ENCODE measurements around the gene CFAP53.
A peak's percentile ranks its signal among the peaks of the same experiment; 100 is the strongest.
"Not testable (repeated sequence)": the region's sequence is repeated elsewhere in the genome, so short reads cannot be mapped to it uniquely, and the experiment has no call there.

The CFAP53 gene

GRCh38 chr18:50272568-50272967 lies 6.3 kb upstream of the CFAP53 start:
- no peak for DNase-seq (ENCODE audit: low spot score)

DNA sequence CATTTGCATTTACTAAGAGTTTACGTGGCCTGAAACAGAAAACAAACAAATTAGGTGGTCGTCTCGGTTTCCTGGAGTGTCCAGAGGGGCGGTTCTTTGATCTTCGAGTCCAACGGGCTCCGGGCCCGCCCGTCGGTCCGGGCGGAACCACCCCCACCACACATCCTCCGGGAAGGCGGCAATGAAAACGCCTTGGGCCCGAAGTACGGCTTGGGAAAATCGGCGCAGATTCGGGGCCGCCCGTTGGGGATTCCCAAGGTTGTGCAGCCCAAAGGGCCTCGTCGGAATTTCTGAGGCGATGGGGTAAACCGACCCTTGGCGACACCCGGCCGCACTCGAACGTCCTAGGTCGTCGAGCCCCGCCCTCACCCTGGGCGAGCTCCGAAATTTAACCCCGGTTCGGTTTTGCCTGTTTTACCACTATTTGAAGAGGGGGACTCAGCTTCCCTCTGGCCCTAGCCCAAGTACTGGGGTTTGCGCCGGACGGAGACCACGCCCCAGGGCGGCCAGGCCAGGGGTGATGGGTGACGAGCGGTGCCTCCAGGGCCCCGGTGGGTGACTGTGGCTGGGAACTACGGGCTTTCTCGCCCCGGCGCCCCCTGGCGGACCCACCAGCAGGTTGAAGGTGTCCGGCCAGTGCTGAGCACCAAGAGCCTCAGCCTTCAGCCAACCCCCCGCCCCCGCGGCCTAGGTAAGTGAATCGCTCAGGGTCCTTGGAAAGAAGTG lies 1.9 kb upstream of the CFAP53 start:
- DNase-seq (ENCODE audit: low spot score), result peak; percentile 83

DNA sequence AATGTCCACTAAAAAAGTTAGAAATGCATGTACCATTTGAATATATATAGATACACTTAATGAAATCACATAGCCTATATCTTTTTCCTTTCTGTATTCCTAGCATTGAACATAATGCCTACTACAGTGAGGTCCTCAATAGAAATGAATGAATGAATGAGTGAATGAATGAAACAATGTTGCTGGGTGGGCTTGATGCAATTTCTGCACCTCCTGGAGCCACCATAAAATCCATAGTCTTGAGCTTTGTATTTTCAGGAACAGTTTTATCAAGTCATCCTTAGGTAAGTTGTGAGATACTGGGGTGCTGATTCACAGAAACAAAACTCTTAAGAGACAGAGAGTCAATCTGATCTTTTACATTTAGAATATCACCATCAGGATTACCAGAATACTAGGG lies 3.3 kb downstream of the CFAP53 start:
- no peak for DNase-seq (ENCODE audit: low spot score)

DNA sequence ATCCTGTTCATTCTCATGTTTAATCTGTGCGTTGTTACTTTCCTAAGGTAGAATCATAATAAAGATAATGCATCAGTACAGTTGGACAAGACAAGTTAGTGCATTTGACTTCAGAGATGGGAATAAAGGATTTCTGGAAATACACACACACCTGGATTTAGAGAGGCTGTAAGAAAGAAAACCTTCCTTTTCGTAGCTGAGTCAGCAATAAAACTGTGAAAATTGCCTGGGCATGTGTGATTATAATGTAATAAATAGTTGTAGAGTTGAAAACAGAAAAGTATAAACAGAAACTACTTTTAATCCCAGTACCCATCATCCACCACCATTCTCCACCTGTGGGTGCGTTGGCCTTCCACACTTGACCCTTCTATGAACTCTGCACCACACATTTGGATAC lies 15.4 kb downstream of the CFAP53 start:
- DNase-seq (ENCODE audit: low spot score), result no peak

DNA sequence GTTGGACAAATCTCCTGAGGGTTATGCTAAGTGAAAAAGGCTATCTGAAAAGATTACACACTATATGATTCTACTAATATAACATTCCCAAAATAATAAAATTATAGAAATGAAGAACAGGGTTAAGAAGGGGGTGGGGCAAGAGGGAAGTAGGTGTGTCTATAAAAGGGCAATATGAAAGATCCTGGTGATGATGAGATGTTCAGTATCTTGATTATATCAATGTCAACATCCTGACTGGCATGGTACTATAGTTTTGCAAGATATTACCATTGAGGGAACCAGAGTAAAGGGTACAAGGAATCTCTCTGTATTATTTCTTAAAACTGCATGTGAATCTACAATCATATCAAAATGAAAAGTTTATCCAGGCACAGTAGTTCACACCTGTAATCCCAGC lies 16.7 kb downstream of the CFAP53 start:
- no peak for DNase-seq (ENCODE audit: low spot score)

GRCh38 chr18:50247561-50247960 lies 18.7 kb downstream of the CFAP53 start:
- no peak for DNase-seq (ENCODE audit: low spot score)

DNA sequence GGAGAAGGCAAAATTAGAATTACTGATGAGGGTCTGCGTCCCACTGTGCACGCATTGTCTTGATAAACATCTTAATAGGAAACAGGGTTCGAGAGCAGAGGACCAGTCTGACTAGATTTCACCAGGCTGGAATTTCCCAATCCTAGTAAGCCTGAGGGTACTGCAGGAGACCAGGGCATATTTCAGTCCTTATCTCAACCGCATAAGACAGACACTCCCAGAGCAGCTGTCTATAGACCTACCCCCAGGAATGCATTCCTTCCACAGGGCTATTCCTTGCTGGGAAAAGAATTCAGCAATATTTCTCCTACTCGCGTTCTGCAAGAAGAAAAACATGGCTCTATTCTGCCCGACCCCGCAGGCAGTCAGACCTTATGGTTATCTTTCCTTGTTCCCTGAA lies 24.5 kb downstream of the CFAP53 start:
- DNase-seq (ENCODE audit: low spot score), result not testable (repeated sequence)

- peak; percentile 54 for DNase-seq (ENCODE audit: low spot score)
Observed at GRCh38 chr18:50240080-50240563, 26.2 kb downstream of the CFAP53 start.

DNA sequence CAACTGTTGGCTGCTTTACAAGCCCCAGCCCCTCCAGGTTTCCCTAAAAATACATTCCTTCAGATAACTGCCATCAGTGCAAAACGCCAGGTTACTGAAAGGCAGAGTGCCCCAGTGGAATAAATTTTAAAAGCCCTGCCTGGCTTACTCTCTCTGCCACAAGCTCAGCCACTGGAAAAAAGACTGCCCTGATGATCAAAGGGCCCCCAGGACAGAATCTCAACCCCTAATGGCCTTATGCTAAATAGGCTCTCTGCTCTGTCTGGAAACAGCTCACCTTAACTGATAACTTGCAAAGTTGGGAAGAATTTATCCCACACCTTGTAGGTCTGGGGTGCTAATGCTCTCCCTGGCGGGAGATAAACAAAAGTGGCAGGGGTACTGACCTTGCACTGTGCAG lies 33.9 kb downstream of the CFAP53 start:
- DNase-seq (ENCODE audit: low spot score), result no peak

GRCh38 chr18:50231621-50232020 lies 34.7 kb downstream of the CFAP53 start:
- peak; percentile 61 for DNase-seq (ENCODE audit: low spot score)

- not testable (repeated sequence) for DNase-seq (ENCODE audit: low spot score)
Observed at GRCh38 chr18:50220249-50220648, 46.0 kb downstream of the CFAP53 start.

DNA sequence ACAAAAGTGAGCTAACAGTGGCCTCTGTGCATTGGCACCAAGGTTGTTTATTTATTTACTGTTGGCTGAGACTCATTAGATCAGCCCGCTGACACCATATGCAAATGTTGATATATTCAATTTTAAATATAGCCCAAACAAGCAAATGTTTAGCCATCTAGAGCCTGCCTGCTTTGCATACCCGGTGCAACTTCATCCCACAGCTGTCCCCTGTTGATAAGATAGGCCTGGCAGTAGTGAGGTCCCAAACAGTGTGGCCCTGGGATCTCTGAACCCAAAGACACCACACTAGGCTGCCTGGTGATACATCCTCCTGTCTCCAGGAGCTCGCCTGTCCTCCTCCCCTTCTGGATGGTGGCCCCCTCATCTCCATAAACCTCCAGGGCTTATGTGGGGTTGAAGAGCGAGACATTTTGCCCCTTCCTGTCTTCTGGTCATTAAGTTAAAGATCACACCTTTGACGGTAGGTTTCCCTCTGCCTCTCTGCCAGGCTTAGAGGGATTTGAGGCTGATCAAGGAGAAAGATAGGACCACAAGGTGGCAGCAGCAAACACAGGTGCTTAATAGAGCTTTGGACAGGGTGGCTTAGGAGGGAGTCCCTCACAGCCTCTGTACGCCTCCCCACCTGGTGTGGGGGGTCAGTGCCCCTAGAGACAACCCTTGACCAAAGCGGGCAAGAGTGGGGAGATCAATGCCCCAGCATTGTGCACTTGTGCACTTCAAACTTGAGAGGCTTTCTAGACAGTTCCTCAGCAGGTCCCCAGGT lies 47.7 kb downstream of the CFAP53 start:
- DNase-seq (ENCODE audit: low spot score), result peak; percentile 37

GRCh38 chr18:50209311-50209710 lies 57.0 kb downstream of the CFAP53 start:
- DNase-seq (ENCODE audit: low spot score), result no peak

GRCh38 chr18:50207722-50208121 lies 58.6 kb downstream of the CFAP53 start:
- DNase-seq (ENCODE audit: low spot score), result no peak

GRCh38 chr18:50203801-50204604 lies 62.3 kb downstream of the CFAP53 start:
- peak; percentile 13 for DNase-seq (ENCODE audit: low spot score)

DNA sequence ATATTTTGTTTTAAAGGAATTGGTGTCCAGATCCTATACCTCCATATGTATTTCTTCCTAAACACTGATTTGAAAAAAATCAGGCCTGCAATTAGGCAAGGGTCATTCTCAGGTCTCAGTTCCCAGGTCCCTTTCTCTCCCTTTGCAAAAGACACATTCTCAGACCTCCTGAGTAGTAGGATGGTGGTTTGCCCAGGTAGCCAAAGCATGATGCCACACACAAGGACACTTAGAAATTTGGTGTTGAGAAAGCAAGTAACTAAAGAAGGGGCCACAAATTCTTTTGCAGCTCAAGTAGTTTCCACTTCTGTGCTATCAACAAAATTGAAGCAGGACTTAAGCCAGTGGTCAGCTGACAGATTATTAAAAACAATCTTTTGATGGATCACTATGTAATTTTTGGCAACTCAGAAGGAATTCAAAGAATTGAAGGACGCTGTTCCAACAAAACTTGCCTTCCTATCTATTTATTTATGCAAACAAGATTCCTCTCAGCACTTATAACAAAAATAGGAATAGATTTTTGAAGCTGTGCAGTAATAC lies 64.7 kb downstream of the CFAP53 start:
- no peak for DNase-seq (ENCODE audit: low spot score)

DNA sequence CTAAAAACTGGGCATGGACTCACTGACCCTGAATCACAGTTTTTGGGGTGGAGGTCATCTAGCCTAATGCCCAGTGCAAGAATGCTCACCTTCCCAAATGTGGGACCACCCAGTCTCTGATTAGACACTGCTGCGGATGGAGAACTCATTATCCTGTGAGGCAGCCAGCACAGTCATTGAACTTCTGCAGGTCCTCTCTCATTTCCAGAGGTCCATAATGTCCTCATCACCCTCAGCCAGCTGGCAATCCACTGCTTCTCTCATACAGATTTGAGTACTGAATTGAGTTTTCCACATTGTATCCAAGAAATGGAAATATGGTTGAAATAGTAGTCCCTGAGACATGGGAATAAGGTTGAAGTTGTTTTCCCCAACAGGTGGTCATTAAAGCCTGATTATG lies 66.4 kb downstream of the CFAP53 start:
- no peak for DNase-seq (ENCODE audit: low spot score)

- DNase-seq (ENCODE audit: low spot score), result no peak
Observed at GRCh38 chr18:50199346-50199855, 66.9 kb downstream of the CFAP53 start.

DNA sequence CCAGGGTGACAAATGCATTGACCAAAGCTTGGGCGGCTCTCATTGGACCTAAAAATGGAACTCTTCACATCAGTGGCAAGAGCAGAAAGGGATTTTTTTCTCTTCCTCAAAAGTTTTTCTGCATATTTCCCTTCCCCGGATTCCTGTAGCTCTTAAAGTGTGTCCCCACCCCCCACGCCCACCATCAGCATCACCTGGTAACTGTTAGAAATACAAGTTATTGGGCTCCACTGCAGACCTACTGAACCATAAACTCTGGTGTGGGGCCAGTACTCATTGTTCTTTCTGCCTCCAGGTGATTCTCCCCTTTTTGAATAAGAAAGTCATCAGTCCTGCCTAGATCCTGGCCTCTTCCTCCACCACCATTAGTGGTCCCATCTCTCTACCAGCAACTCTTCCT lies 70.0 kb downstream of the CFAP53 start:
- no peak for DNase-seq (ENCODE audit: low spot score)

DNA sequence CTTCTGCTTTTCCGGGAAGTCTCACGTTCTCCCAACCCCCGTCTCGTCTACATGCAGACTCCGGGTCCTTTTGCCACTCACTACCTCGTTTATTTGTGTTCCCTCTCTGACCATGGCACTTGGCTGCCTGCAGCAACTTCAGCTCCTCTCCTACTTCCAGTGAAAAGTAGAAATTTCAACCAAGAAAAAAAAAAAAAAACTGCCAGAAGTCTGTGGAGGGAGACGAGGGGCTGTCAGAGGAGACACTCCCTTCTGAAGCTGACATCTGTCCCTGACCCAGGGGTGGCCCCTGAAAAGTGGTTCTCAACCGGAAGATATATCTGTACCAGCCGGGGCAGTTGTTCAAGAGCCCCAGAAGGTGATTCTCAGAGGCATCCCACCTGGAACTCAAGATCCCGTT lies 70.6 kb downstream of the CFAP53 start:
- DNase-seq (ENCODE audit: low spot score), result no peak

- DNase-seq (ENCODE audit: low spot score), result peak; percentile 18
Observed at GRCh38 chr18:50194631-50195532, 71.4 kb downstream of the CFAP53 start, which contains the start of gene MYO5B. Gene MYO5B, minus strand, starts transcription at chr18:50195147. Its CDS starts 354 bp downstream, at chr18:50194793.

Measured in activated CD4-positive, alpha-beta T cell treated with anti-CD3 and anti-CD28 coated beads, Interleukin-2, Interleukin-4, amounts not matched to agents 100 ng/mL and 50 ng/mL, durations not matched to agents 16 hours and 8 hours (primary cell).